Osteocyte (in vitro differentiated cells): ENCODE measurements around the gene NEK5. TPM values are rescaled to one million over a fixed set of nuclear protein-coding genes. Genes with fewer than 3 reads are reported as not detected.

Source experiments
- DNase-seq: peaks from one replicate; pipeline ENCODE4 v3.0.0; 2021; ENCODE audit warnings: mixed read lengths; ENCODE audit not compliant: unreplicated experiment; ENCODE audit errors: extremely low spot score
- H3K27ac Mint-ChIP-seq: one replicate; pipeline ENCODE4 v1.8.0; 2021; ENCODE audit warnings: mild to moderate bottlenecking, mixed read lengths; ENCODE audit not compliant: unreplicated experiment
- H3K27me3 Mint-ChIP-seq: one replicate; pipeline ENCODE4 v1.8.0; 2021; ENCODE audit warnings: mixed read lengths; ENCODE audit not compliant: unreplicated experiment
- H3K36me3 Mint-ChIP-seq: one replicate; pipeline ENCODE4 v1.8.0; 2021; ENCODE audit warnings: mixed read lengths; ENCODE audit not compliant: unreplicated experiment
- H3K4me1 Mint-ChIP-seq: one replicate; pipeline ENCODE4 v1.8.0; 2021; ENCODE audit warnings: mixed read lengths; ENCODE audit not compliant: unreplicated experiment
- H3K4me3 Mint-ChIP-seq: one replicate; pipeline ENCODE4 v1.8.0; 2021; ENCODE audit warnings: mild to moderate bottlenecking, moderate library complexity, mixed read lengths; ENCODE audit not compliant: unreplicated experiment
- H3K9me3 Mint-ChIP-seq: one replicate; pipeline ENCODE4 v1.8.0; 2021; ENCODE audit warnings: mixed read lengths; ENCODE audit not compliant: unreplicated experiment
- total RNA-seq: library from RNA; stranded (reverse); gene quantifications from 2 replicates; pipeline ENCODE4 v1.2.1, GENCODE V29; 2021
- TF ChIP-seq, protein P1 (sequence below): fragments of 200-600 bp; sonication (generic); IDR thresholded peaks from 2 replicates; pipeline ENCODE4 v1.5.0; 2021; ENCODE audit warnings: antibody characterized with exemption, mild to moderate bottlenecking, moderate library complexity

The NEK5 gene
- total RNA-seq, 1 donor from 2014 or later = 0.40 TPM

DNA sequence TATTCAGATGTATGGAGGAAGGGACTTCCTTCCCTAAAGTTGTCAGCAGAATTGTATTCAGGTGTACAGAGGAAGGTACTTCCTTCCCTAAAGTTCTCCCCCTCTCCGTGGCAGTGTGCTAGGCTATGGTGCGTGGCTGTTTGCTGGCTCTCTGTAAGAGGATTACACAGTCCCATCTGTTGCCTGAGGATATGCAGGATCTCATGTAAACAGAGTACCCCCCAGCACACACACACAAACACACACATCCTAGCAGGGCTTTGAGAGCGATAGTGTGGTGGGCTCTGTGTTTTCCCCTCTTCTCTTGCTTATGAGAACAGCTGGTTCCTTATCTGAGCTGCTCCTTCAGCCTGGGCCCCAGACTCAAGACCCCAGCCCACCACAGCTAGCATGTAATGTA, 10.3 kb downstream of the NEK5 start:
- TF ChIP-seq, protein P1, sequence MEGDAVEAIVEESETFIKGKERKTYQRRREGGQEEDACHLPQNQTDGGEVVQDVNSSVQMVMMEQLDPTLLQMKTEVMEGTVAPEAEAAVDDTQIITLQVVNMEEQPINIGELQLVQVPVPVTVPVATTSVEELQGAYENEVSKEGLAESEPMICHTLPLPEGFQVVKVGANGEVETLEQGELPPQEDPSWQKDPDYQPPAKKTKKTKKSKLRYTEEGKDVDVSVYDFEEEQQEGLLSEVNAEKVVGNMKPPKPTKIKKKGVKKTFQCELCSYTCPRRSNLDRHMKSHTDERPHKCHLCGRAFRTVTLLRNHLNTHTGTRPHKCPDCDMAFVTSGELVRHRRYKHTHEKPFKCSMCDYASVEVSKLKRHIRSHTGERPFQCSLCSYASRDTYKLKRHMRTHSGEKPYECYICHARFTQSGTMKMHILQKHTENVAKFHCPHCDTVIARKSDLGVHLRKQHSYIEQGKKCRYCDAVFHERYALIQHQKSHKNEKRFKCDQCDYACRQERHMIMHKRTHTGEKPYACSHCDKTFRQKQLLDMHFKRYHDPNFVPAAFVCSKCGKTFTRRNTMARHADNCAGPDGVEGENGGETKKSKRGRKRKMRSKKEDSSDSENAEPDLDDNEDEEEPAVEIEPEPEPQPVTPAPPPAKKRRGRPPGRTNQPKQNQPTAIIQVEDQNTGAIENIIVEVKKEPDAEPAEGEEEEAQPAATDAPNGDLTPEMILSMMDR = no peak
- Mint-ChIP-seq H3K9me3 (no peaks in the 10 kb centered on the region), H3K36me3 (no peaks in the 10 kb centered on the region), H3K4me3 (no peak overlapping the region), H3K27ac (no peak overlapping the region), H3K27me3 (peaks cover 57% of the 10 kb centered on the region), H3K4me1 (no peaks in the 10 kb centered on the region)
- DNase-seq = no peak

DNA sequence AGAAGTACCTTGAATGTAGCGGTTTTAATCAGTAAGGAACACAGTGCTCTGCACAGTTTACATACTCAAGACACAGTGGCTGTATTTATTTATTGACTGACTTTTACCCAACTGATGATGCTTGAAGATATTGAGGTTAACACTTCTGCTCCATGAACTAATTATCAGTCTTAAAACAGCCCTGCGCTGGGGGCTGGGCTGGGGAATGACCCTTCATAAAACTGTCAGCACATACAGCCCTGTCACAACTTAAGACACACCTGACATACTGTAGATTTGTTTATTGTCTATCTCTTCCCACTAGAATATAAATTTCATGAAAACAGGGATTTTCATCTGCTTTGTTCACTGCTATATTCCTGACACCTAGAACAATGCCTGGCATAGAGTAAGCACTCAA, 10.8 kb downstream of the NEK5 start:
- no peak for DNase-seq
- no peaks in the 10 kb centered on the region for H3K36me3 Mint-ChIP-seq
- no peak overlapping the region for H3K4me3 Mint-ChIP-seq
- H3K27me3 Mint-ChIP-seq = peaks cover 56% of the 10 kb centered on the region
- H3K27ac Mint-ChIP-seq = no peak overlapping the region
- TF ChIP-seq, protein P1 = no peak
- no peaks in the 10 kb centered on the region for H3K9me3 Mint-ChIP-seq
- no peaks in the 10 kb centered on the region for H3K4me1 Mint-ChIP-seq

DNA sequence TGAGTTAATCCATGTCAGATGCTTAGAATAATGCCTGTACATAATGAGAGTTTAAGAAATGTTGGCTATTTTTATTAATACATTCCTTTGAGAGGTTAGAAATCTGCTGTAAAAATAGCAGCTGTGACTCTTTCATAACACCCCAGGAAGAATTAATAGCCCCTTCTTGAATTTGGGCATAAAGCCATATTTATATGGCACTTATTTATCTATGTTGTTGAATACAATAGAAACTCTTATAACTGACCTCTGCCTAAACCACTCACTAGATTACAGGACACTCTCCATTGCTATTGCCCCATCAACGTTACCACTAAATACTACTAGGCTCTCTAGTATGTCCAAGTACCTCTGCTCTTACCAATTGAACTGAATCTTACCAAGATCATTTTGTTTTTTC, 16.3 kb downstream of the NEK5 start:
- no peaks in the 10 kb centered on the region for H3K9me3 Mint-ChIP-seq
- H3K27me3 Mint-ChIP-seq = peaks cover 57% of the 10 kb centered on the region
- H3K36me3 Mint-ChIP-seq = no peaks in the 10 kb centered on the region
- TF ChIP-seq, protein P1 = no peak
- H3K4me3 Mint-ChIP-seq = no peak overlapping the region
- no peaks in the 10 kb centered on the region for H3K4me1 Mint-ChIP-seq
- no peak overlapping the region for H3K27ac Mint-ChIP-seq
- DNase-seq = no peak

DNA sequence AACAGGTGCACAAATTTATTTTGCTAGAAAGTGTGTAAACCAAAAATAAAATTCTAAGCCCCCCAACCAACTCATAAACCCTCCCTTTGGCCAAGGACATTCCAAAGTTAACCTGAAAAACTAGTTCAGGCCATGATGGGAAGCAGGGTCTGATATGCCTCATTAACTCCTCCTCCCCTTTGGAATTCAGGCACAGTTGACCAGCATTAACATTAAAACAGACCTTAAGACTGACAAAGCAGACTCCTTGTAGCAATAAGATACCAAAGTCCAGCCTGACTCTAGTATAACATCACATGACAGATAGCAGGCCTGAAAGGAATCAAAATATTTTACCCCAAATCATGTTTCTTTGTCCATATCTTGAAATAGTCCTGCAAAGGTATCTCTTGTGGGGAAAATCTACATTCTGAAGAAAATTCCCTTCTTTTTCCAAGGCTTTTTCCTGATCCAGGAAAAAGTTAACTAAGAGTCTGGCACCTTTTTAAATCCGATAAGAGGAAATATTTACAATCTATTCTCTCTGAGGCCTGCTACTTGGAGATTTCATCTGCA, 19.7 kb downstream of the NEK5 start:
- Mint-ChIP-seq H3K4me3 (no peak overlapping the region), H3K27ac (no peak overlapping the region), H3K4me1 (no peaks in the 10 kb centered on the region), H3K36me3 (no peaks in the 10 kb centered on the region), H3K27me3 (peaks cover 50% of the 10 kb centered on the region), H3K9me3 (no peaks in the 10 kb centered on the region)
- DNase-seq = no peak
- TF ChIP-seq, protein P1 = no peak

DNA sequence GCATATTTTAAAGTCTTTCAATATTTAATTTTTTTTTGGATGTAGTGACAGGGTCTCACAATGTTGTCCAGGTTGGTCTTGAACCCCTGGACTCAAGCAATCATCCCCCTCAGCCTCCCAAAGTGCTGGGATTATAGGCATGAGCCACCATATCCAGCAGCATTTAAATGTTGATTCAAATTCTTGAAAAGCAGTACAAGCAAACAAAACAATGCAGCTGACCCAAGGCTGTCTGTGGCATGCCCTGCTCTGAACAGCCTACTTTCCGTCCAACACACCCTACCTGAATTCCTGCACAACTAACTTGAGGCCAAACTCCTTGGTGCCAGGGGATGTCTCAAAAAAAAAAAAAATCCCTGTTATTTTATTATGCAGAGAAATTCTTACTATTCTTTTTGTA, 23.0 kb downstream of the NEK5 start:
- DNase-seq = no peak
- no peaks in the 10 kb centered on the region for H3K9me3 Mint-ChIP-seq
- TF ChIP-seq, protein P1 = no peak
- no peak overlapping the region for H3K4me3 Mint-ChIP-seq
- no peak overlapping the region for H3K27ac Mint-ChIP-seq
- H3K27me3 Mint-ChIP-seq = peaks cover 23% of the 10 kb centered on the region
- H3K4me1 Mint-ChIP-seq = no peaks in the 10 kb centered on the region
- no peaks in the 10 kb centered on the region for H3K36me3 Mint-ChIP-seq
